HFFc6 (cell line): ENCODE data around the gene SRR. TPM values are rescaled to one million over a fixed set of nuclear protein-coding genes. Genes with fewer than 3 reads are reported as not detected.

Experiments used
- DNase-seq: peaks from one replicate; pipeline ENCODE4 v3.0.0-alpha.2; 2018
- H3K27ac Mint-ChIP-seq: 2 replicates; pipeline ENCODE4 v1.8.0; 2020; ENCODE audit warnings: mild to moderate bottlenecking, mixed read lengths
- H3K27me3 Mint-ChIP-seq: 2 replicates; pipeline ENCODE4 v1.8.0; 2021; ENCODE audit warnings: mild to moderate bottlenecking, moderate library complexity, mixed read lengths; ENCODE audit not compliant: insufficient read depth
- H3K36me3 Mint-ChIP-seq: 2 replicates; pipeline ENCODE4 v1.8.0; 2021; ENCODE audit warnings: low read depth, mixed read lengths
- H3K4me1 Mint-ChIP-seq: 2 replicates; pipeline ENCODE4 v1.8.0; 2020; ENCODE audit warnings: low read depth, mixed read lengths
- H3K4me3 Mint-ChIP-seq: 2 replicates; pipeline ENCODE4 v1.8.0; 2020; ENCODE audit warnings: mild to moderate bottlenecking, moderate library complexity, mixed read lengths
- H3K9me3 Mint-ChIP-seq: 2 replicates; pipeline ENCODE4 v1.8.0; 2020; ENCODE audit warnings: mild to moderate bottlenecking, mixed read lengths
- total RNA-seq, 6 experiments: library from RNA; stranded (reverse); fragmentation: NEBNext Ultra II Directional; extraction: Animal tissue kit (Norgen Biotek cat#: 25700); gene quantifications; 2 replicates in 1 of 6; 3 replicates in 5 of 6; pipeline ENCODE4 v1.2.3, GENCODE V29; 2021
- TF ChIP-seq, protein P1 (sequence below): fragments of 200-600 bp; sonication (generic); IDR thresholded peaks from 2 replicates; pipeline ENCODE4 v1.5.0; 2021; ENCODE audit warnings: antibody characterized with exemption, mild to moderate bottlenecking

SRR gene
- total RNA-seq, 6 experiments from 2014 or later: 18.5 to 29.7 (median 21.8) TPM

DNA sequence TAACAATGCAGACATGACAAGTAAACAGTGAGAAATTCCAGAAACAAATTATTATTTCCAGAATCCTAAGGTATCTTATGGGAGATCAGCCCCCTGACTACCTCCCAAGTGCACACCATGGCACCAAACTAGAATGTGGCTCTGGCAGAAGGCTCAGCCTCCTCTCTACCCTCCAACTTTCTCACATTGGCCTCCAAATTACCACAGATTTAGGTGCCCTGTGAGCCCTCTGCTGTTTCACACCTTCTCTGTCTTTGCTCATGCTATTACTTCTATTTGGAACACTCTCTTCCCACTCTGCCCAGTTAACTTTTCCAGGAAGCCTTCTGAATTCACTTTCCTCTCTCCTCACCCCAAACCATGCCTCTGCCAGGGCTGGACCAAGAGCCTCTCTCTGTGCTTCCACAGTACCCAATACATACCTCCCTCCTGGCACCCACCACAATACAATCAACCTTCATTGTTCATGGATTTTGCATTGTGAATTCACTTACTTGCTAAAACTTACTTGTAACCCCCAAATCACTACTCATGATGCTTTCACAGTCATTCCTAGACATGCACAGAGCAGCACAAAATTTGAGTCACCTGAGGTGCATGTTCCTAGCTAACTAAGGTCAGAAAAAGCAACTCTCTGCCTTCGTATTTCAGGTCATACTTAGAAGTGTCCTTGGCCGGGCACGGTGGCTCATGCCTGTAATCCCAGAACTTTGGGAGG, 31.6 kb upstream of the SRR start:
- Mint-ChIP-seq H3K4me3 (no peak overlapping the region), H3K9me3 (no peaks in the 10 kb centered on the region), H3K27me3 (no peaks in the 10 kb centered on the region; the same call in 1 of the 2 replicates), H3K27ac (no peak overlapping the region), H3K4me1 (no peaks in the 10 kb centered on the region), H3K36me3 (peaks cover 5% of the 10 kb centered on the region; the same call in 1 of the 2 replicates)
- TF ChIP-seq, protein P1, sequence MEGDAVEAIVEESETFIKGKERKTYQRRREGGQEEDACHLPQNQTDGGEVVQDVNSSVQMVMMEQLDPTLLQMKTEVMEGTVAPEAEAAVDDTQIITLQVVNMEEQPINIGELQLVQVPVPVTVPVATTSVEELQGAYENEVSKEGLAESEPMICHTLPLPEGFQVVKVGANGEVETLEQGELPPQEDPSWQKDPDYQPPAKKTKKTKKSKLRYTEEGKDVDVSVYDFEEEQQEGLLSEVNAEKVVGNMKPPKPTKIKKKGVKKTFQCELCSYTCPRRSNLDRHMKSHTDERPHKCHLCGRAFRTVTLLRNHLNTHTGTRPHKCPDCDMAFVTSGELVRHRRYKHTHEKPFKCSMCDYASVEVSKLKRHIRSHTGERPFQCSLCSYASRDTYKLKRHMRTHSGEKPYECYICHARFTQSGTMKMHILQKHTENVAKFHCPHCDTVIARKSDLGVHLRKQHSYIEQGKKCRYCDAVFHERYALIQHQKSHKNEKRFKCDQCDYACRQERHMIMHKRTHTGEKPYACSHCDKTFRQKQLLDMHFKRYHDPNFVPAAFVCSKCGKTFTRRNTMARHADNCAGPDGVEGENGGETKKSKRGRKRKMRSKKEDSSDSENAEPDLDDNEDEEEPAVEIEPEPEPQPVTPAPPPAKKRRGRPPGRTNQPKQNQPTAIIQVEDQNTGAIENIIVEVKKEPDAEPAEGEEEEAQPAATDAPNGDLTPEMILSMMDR: no peak
- DNase-seq: no peak

DNA sequence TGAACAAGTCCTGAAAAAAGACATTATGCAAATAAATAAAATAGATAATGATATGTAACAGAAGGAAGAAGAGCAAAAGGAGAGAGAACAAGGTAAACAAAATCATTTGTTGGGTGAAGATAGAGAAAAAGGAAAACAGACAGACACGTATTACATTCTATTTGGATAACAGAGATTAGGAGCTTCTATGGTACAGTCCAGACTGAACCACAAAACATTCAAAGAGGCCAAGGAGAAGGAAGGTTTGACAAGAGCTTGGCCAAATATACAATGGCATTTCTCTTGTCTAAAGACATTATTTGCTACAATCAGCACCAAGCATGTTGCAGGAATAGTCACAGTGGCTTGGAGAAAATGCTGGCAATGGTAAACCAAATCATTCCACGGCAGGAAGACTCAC, 29.3 kb upstream of the SRR start:
- DNase-seq: no peak
- H3K27ac Mint-ChIP-seq: no peak overlapping the region
- TF ChIP-seq, protein P1: no peak
- no peak overlapping the region for H3K4me3 Mint-ChIP-seq
- no peaks in the 10 kb centered on the region; the same call in 1 of the 2 replicates for H3K27me3 Mint-ChIP-seq
- H3K36me3 Mint-ChIP-seq: peaks cover 6% of the 10 kb centered on the region; the same call in 1 of the 2 replicates
- no peaks in the 10 kb centered on the region for H3K9me3 Mint-ChIP-seq
- no peaks in the 10 kb centered on the region for H3K4me1 Mint-ChIP-seq

DNA sequence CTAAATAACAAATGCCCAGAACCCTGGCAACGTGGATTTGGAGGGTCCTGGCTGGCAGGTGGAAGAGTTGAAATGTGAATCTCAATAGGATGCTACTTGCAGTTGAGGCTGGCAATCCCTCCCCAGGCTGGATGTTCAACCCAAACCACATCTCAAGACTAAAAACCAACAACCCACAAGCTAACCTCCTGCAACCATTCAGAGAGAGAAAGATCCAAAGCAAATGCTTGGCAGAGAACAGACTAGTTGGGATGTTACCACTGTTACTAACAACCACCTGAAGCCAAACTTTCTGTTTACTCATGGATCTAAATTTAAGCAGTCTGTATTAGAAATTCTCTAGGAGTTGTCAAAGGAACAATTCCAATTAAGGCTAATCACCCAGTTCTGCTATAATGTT, 28.0 kb upstream of the SRR start:
- H3K4me3 Mint-ChIP-seq: no peak overlapping the region
- TF ChIP-seq, protein P1: no peak
- H3K9me3 Mint-ChIP-seq: no peaks in the 10 kb centered on the region
- H3K36me3 Mint-ChIP-seq: peaks cover 6% of the 10 kb centered on the region; the same call in 1 of the 2 replicates
- no peak for DNase-seq
- H3K27me3 Mint-ChIP-seq: no peaks in the 10 kb centered on the region; the same call in 1 of the 2 replicates
- no peak overlapping the region for H3K27ac Mint-ChIP-seq
- H3K4me1 Mint-ChIP-seq: no peaks in the 10 kb centered on the region

DNA sequence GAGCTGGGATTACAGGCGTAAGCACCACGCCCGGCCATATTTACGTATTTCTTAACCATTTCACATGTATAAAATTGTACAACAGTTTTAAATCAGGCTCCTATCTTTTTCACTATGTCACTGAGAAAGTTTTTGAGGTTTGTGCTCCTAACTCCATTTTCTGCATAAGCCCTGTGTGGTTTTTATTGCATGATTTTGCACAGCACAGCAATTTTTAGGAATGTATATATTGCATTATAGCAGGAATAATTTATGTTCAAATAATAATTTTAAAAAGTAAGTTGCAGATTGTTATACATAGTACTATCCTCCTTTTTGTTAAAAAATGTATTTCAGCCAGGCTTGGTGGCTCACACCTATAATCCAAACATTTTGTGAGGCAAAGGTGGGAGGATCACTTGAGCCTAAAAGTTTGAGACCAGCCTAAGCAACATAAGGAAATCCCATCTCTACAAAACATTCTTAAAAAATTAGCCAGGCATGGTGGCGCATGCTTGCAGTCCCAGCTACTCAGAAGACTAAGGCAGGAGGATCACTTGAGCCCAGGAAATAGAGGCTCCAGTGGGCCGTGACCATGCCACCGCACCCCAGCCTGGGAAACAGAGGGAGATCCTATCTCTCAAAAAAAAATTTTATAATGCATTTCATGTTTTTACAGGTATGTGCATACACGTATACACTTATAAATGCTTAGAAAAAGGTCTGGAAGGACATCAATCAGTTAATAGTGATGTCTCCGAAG, 26.1 kb upstream of the SRR start:
- no peaks in the 10 kb centered on the region for H3K9me3 Mint-ChIP-seq
- H3K4me3 Mint-ChIP-seq: no peak overlapping the region
- H3K4me1 Mint-ChIP-seq: peaks cover 9% of the 10 kb centered on the region
- H3K36me3 Mint-ChIP-seq: peaks cover 17% of the 10 kb centered on the region
- TF ChIP-seq, protein P1: no peak
- no peak for DNase-seq
- no peaks in the 10 kb centered on the region; the same call in 1 of the 2 replicates for H3K27me3 Mint-ChIP-seq
- no peak overlapping the region for H3K27ac Mint-ChIP-seq

DNA sequence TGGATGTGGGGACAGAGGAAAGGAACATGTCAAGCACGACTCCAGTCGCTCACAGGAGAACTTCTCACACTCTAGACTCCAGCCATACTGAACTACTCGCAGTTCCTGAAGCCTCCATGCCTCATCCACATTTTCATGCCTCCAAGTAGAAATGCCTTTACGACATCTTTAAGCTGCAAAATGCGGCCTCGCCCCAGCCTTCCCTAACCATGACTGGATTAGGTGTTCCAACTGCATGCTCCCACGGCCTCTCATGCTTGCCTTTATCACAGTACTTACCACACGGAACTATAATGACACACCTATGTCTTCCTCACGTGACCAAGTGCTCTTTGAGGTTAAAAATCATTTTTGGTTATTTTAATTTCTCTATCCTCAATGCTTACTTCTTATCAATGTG, 24.0 kb upstream of the SRR start:
- Mint-ChIP-seq H3K4me1 (peaks cover 23% of the 10 kb centered on the region), H3K27me3 (no peaks in the 10 kb centered on the region; the same call in 1 of the 2 replicates), H3K4me3 (no peak overlapping the region), H3K36me3 (peaks cover 17% of the 10 kb centered on the region), H3K9me3 (no peaks in the 10 kb centered on the region), H3K27ac (no peak overlapping the region)
- DNase-seq: no peak
- TF ChIP-seq, protein P1: no peak
